ENCODE data around the gene SESN1.

- TF ChIP-seq YY1 (IDR thresholded peaks at IDR 0.05; ENCODE audit: insufficient read depth, insufficient read length) = no peak
- no peak for TF ChIP-seq ZNF274 (IDR thresholded peaks at IDR 0.05; ENCODE audit: low read depth, low read length)
- no peak for TF ChIP-seq SUZ12 (IDR thresholded peaks at IDR 0.05; ENCODE audit: extremely low read depth, insufficient read depth, insufficient read length)
Observed at GRCh38 chr6:108974201-108974600, 120.4 kb downstream of the SESN1 start.
